NCI-H2029 (cell line): ENCODE data around the gene OGFR.
"Not testable (repeated sequence)": the region's sequence is repeated elsewhere in the genome, so short reads cannot be mapped to it uniquely, and the experiment has no call there.

Experiments used
- DNase-seq: peaks from one replicate; lab custom pipeline; 2025; lab: John Stamatoyannopoulos, UW

The OGFR gene

DNA sequence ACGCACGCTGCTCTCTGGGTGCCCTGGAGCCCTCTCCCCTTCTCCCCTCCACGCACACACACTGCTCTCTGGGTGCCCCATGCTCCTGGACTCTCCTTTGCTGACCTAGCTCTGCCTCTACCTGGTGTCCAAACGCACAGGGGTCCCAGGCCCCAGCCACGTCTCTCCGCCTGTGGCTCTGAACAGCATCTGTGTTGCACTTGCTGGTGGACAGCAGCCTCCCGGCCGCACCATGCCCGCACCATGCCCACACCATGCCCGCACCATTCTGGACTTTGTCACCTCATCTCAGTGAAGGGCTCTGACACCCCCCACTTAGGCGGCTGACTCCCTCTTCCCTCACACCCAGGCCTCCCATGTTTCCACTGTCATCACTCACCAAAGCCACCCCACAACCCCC, 35.2 kb downstream of the OGFR start:
- no peak for DNase-seq

DNA sequence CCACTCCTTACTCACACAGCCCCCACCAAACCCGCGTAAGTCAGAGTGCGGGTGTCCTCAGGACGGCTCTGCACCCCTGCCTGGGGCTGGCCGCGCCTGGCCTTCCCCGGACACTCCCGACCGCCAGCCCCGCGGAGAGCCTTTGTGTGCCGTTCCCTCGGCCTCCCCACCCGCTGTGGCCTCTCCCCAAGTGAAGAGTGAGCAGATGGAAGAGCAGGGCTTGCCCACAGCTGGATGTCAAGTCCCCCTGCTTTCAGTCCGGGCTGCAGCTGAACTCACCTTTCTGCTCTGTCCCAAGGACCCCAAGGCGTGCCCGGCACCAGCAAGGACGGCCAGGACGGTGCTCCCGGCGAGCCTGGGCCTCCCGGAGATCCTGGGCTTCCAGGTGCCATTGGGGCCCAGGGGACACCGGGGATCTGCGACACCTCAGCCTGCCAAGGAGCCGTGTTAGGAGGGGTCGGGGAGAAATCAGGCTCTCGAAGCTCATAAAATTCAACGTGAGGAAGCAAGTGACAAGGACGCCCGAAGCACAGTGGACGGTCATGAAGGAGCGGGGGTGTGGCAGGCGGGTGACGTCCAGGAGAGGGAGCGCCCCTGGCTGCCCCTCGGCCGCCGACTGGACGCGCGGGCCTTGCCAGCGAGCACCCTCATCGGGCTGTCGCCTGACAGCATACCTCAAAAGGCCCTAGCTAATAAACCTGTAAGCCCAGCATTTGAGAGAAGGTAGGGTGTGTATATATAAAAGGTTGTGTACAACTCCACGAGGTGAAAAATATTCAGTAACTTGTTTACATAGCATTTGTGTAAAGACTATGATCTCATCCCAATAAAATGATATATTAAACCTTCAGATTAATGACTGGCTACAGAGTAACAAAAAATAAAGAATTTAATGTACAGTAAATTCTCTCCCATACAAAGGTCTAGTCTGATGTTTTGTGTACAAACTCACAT, 35.9 kb downstream of the OGFR start:
- no peak for DNase-seq

DNA sequence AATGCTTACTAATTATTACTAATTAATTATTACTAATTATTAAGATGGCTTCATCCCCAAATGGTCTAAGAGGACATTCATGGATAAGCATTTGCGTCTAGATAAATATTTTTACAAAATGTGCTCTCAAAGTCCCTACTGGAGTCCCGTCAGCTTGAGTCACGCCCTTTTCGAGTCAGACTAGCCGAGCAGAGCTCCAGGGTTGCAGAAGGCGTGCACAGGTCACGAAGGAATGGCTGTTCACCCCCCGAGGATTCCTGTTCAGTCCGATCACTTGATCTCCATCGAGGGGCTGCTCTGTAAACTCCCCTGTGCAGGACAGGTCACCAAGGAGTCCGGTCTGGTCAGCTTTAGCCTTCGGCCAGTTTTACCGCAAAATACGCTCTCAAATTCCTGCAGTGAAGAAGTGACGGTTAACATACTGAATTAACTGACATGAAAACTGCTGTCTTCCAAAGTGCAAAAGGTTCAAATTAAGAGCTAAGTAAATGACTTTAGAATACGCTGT, 37.1 kb downstream of the OGFR start:
- DNase-seq: no peak

DNA sequence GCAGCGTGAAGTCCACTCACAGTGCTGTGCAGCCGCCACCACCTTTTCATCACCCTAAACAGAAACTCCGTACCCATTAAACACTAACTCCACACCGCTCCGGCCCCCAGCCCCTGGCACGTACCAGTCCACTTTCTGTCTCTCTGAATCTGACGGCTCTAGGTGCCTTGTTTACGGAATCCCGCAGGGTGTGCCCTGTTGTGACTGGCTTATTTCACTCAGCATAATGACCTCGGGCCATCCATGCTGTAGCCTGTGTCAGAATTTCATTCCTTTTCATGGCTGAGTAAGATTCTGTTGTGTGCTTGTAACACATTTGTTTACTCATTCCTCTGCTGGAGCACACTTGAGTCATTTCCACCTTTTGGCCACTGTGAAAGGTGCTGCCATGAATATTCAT, 39.0 kb downstream of the OGFR start:
- no peak for DNase-seq

DNA sequence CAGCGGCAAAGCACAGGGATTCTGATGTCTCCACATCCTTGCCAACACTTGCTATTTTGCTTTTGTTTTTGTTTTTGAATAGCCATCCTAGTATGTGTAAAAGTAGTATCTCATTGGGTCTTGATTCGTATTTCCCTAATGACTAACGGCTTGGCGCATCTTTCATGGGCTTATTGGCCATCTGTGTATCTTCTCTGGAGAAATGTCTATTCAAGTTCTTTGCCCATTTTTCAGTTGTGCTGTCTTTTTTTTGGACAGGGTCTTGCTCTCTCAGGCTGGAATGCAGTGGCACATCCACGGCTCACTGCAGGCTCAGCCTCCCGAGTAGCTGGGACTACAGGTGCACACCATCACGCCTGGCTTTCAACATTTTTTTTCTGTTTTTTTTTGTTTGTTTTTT, 39.5 kb downstream of the OGFR start:
- DNase-seq: no peak

DNA sequence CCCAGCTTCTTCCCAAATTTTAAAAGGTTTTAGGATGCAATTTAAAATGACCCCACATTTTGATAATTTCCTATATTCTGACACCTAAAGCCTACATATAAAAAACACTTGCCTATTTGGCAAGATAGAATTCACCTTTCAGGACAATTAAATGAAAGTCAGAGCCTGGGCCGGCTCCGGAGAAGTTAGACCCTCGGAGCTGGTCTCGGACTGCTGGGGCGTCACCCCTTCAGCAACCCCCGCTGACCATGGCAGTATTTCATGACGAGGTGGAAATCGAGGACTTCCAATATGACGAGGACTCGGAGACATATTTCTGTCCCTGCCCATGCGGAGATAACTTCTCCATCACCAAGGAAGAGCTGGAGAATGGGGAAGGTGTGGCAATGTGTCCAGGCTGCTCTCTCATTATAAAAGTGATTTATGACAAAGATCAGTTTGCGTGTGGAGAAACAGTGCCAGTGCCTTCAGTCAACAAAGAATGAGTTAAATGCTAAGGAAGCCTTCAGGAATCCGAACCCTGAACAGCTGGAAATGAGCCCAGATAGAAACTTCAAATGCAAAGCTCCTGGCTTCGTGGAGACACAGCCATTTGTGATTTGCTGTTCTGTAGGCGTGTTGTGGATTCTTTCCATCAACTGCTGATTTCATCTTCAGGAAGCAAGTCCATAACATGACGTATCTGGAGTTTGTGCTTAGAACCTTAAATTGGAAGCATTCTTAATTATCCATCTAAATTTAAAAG, 41.0 kb downstream of the OGFR start:
- no peak for DNase-seq

DNA sequence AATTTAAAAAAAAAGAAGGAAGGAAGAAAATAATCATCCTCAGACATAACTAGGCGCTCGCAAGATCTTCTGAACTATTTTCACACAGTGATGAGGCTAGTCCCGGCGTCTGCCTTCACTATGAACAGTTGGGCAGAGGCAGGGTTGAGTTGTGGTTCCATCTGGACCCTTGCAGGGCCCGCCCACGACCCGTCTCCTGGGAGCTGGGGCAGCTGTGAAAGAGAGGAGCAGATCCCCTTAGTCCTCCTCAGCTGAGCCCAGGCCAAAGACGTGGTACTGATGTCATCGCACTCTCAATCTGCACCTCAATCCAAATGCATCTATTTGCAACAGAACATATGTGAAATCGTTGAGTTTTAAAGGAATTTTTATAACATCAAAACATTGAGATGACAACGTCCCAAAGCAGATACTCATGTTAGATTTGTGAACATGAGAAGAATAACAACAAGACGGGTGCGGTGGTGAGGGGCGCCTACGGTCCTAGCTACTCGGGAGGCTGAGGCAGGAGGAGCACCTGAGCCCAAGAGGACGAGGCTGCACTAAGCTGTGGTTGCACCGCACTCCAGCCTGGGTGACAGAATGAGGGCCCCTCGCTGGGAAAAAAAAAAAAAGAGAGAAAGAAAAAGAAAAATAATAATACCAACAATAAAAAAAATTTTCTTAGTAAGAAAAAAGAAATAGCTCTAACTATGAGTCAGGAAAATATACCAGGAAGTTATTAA, 41.7 kb downstream of the OGFR start:
- DNase-seq: no peak

DNA sequence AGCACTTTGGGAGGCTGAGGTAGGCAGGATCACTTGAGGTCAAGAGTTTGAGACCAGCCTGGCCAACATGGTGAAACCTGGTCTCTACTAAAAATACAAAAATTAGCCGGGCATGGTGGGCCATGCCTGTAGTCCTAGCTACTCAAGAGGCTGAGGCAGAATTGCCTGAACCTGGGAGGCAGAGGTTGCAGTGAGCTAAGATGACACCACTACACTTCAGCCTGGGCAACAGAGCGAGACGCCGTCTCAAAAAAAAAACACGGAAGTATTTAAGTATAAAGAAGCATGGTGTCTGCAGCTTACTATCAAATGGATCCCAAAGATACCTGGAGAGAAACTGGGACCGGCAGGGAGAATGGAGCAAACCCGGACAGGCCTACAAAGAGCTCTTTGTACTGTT, 44.3 kb downstream of the OGFR start:
- not testable (repeated sequence) for DNase-seq

DNA sequence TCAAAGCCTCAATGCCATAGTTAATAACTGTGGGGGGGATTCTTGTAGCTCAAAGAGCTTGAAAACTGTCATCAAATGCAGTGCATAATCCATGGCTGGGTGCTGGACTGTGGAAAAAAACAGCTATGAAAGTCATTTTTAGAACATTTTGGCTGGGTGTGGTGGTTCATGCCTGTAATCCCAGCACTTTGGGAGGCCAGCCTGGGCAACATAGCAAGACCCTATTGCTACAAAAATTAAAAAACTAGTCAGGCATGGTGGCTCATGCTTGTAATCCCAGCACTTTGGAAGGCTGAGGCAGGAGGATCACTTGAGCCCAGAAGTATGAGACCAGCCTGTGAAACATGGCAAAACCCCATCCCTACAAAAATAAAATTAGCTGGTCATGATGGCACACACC, 44.8 kb downstream of the OGFR start:
- DNase-seq: no peak

DNA sequence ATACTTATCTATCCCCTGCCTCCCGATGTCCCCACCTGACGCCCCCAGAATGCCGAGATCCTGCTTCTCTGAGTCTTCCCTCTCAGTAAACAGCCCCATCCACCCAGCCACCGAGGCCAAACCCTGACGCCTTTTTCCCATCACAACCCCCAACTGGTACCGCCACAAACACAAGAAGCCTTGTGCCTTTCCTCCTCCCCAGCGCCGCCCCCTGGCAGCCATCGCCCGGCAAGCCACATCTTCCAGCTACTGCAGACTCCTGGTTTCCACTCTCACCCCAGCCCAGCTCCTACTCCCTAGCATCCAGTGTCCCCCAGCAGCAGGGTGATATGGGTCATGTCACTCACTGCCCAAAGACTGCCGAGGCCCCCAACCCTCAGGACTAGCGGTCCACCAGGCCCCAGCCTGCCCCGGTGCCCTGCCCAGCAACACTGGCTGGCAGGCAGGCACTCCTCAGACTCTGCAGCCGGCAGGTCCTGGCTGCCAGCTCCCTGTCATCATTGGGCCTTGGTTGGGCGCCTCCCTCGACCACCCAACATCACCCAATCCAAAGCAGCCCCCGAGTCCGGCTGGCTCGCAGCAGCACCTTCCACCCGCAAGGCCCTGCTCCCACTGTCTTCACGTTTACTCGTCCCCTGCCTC, 45.8 kb downstream of the OGFR start:
- DNase-seq: no peak

DNA sequence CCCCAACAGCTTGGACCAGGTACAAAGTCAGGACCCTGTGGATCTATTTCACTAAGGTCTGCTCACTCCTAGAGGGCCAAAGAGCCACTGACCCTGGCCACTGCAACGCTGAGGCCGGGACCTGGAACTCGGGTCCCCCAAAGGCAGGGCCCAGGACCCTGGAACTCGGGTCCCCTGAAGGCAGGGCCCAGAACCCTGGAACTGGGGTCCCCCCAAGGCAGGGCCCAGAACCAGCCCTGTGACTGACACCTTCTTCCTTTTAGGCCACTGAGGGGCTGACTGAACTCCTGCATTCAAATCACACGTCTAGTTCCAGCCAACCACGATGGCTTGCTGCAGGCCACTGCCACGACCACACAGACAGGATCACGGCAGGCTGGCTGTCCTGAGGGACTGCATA, 47.6 kb downstream of the OGFR start:
- no peak for DNase-seq

DNA sequence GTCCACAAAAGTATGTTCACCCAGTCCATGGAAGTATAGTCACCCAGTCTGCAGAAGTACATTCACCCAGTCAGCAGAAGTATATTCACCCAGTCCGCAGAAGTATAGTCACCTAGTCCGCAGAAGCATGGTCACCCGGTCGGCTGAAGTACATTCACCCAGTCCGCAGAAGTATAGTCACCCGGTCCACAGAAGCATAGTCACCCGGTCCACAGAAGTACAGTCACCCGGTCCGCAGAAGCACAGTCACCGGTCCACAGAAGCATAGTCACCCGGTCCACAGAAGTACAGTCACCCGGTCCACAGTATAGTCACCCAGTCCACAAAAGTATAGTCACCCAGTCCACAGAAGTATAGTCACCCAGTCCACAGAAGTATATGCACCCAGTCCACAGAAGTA, 48.2 kb downstream of the OGFR start:
- no peak for DNase-seq

DNA sequence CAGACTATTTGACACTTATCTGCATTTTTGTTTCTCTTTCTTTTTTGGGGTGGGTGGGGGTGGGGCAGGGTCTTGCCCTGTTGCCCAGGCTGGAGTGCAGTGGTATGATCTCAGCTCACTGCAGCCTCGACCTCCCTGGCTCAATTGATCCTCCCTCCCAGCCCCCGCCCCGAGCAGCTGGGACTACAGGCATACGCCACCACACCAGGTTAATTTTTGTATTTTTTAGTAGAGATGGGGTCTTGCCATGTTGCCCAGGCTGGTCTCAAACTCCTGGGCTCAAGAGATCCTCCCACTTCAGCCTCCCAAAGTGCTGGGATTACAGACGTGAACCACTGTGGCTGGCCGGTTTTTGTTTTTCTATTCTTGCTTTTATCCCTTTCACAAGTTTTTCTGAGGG, 48.7 kb downstream of the OGFR start:
- DNase-seq: not testable (repeated sequence)

DNA sequence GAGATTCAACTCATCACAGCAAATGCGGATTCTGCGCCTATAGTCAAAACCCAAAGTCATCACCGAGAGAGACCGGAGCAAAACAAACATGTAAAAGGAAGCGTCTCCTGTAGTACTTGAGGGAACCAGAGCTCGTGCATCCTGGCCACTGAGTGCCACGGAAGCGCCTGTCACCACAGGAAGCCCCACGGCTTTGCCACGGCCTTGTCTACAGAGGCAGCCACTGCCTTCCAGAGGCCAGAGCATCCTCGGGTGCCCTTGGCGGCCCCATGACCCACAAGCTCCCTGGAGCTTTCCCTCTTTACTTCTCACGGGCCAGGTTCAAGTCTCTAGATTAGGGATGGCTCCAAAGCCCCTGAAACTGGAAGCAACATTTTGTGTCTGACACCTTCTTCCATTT, 49.5 kb downstream of the OGFR start:
- DNase-seq: no peak

DNA sequence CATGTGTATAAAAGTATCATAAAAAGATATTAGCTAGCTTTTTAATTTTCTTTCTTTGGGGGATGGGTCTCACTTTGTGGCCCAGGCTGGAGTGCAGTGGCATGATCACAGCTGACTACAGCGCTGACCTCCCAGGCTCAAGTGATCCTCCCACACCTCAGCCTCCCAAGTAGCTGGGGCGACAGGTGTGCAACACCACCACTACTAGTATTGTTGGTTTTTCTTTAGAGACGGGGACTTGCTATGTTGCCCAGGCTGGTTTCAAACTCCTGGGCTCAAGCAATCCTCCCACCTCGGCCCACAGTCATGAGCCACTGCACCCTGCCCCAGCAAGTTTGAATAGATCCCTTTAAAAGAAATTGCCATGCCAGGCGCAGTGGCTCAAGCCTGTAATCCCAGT, 50.5 kb downstream of the OGFR start:
- no peak for DNase-seq

DNA sequence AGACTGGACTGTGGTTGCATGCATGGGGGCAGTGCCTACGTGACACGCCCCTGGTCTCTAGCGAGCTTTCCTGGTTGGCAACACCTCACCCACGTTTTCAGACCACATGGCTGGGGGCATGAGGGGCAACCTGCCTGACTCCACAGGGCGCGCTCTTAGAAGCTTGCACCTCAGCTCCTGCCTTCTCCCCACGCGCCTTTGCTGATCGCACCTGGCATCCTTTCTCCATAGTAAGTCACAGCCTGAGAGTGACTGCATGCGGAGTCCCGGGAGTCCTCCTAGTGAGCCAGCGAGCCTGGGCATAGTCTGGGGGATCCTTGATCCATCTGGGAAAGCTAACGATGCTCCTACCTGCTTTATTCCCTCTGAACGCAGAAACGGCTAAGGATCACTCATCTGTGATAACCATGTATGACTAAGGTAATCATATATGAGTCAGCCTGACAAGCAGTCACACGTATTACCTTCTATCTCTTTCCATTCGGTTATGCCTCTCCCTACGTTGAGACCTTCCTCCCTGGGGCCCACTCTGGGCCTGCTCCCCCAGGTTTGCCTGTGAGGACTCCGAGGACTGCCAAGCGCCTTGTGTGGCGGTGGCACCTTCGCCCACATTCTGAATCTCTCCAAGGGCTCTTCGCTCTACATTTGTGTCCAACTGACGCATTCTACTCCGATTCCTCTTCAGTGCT, 52.4 kb downstream of the OGFR start:
- DNase-seq: no peak

DNA sequence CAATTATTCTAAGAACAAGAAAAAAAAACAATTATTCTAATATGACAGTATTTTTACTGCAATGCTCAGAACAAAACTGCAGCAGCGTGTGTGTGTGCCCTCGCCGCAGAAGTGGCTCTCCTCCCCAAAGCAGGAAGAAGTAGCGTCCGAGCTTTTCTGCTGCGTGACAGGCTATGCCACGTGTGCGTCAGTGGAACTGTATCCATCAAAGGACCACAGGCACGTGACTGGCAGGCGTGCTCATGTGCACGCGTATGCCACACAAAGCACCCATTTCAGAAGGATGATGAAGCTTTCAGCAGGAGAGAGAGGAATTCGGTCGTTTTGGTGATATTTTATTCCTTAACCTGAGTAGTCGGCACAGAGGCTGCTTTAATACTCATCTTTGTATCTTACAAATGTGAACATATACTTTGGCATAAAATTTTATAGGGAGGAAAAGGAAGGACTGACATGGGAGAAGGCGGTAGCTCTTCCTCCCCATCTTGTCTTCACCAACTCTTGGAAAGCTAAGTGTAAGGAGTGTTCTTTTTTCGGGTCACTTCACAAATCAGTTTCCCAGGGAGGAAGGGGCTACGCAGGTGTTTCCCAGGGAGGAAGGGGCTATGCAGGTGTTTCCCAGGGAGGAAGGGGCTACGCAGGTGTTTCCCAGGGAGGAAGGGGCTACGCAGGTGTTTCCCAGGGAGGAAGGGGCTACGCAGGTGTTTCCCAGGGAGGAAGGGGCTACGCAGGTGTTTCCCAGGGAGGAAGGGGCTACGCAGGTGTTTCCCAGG, 53.6 kb downstream of the OGFR start:
- DNase-seq: no peak

DNA sequence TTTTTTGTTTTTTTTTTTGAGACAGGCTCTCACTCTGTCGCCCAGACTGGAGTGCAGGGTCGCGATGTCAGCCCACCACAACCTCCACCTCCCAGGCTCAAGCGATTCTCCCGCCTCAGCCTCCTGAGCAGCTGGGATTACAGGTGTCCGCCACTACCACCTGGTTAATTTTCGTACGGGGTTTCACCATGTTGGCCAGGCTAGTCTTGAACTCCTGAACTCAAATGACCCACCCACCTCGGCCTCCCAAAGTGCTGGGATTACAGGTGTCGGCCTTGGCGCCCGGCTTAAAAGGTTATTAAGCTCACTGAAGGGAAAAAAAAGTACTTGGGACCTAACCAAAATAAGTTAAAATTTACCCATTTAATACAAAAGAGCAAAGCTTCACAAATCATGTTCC, 55.1 kb downstream of the OGFR start:
- no peak for DNase-seq

DNA sequence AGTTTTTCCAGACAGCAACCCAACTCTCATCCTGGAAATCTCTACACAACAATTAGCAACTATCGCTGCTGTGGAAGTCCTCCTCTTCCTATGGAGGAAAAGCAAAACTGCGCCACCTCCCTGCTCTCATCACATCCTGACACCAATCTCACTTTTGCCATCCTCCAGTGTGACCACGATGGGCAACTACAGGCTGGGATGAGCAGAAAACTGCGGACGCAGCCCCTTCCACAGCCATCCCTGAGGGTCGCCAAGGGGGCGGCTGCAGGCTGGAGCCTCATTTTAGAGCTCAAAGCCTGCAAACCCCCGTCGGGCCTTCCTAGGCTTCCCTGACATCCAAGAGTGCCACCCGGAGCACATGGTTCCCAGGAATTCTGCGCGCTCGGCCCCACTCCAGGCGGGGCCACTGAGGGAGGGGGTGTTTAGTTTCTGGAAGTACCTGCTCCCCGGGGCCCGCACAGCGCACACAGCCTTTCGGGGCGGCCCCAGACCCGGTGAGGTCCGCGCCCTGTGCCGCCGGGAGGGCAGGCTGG, 55.8 kb downstream of the OGFR start:
- DNase-seq: no peak
